GM19397 (cell line): ENCODE results near the gene DERL2.

Experiments
- ATAC-seq: cut with Tn5 transposase; IDR thresholded peaks from one replicate; pipeline ENCODE4 v1.9.1; 2021; ENCODE audit warnings: mild to moderate bottlenecking, moderate library complexity; ENCODE audit not compliant: unreplicated experiment

DERL2 gene

DNA sequence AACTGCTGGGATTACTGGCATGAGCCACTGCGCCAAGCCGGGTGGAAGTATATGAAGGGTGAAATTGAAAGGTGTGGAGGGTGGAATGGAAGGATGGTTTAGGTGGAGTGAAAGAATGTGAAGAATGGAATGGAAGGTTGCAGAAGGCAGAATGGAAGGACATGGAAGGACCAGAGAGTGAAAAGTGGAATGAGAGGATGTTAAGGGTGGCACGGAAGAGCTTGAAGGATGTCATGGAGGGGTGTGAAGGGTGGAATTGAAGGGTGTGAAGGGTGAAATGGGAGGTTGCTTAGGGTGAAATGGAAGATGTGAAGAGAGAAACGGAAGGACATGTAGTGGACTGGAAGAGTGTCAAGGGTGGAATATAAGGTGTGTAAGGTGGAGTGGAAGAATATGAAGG, 16.6 kb upstream of the DERL2 start:
- no peak for ATAC-seq

DNA sequence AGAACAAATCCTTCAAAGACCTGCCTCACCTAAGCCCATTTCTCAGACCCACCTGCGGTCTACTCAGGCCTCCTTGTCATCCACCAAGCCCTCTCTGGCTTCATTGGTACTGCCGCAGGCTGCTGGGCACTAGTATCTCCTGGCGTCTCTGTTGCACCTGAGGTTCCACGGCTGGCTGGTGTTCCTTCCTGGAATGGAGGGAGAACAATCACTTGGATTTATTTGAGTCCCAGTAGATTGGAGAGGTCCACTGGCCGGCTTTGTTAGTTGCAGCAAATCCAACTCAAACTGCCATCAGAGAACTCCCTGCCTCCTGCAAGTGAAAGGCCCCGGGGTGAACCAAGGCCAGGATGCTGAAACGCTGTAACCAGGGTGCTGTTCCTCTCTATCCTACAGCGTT, 15.7 kb upstream of the DERL2 start:
- no peak for ATAC-seq

DNA sequence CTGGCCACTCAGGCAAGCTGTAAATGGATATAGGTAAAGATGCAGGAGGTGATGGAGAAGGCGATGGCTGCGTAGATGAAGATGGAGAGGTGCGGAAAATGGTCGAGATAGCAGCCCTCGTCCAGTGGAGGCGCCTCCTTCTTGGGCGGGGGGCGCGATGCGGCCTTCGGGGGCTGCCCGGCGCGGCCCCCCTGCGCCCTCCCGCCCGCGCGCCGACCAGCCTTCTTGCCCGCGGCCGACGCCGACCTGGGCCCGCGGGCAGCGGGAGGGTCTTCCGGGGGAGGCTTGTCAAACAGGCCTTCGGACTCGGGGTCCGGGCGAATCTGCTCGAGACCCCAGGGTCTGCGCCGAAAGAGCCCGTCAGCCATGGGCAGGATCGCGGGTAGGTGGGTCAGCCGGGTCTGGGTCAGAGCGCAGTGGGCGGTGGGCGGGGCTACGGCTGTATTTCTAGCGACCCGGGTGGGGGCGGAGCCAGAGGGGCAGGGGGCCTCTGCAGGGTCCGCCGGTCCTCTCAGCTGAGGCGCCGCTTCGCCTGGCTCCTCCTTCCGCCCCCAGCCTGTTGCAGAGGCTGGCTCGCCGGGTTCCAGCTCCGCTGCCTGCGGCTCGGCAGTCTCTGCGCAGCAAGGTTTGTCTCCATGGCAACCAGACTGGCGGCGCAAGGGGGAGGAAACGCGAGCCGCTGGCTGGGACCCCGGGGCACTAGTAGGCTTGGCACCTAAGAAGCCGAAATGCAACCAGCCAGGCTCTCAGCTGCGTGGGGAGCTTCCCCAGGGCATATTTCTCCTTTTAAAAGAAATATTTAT, 14.8 kb upstream of the DERL2 start:
- peak; percentile 65 for ATAC-seq

DNA sequence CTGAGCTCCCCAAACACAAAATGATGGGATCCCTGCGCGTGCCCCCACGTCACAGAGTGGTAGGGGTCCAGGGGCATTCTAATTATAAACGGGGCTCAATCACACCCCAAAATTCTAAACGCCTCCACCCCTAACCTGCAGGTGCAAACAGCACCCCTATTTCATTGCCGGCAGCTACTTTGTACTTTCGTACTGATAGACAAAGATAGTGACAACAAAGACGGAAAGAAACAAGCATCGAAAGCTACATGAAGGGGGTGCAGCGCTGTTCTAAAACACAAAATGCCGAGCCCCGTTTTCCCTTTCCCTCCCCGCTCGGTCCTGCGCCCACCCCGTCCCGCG, 14.2 kb upstream of the DERL2 start:
- ATAC-seq: no peak

DNA sequence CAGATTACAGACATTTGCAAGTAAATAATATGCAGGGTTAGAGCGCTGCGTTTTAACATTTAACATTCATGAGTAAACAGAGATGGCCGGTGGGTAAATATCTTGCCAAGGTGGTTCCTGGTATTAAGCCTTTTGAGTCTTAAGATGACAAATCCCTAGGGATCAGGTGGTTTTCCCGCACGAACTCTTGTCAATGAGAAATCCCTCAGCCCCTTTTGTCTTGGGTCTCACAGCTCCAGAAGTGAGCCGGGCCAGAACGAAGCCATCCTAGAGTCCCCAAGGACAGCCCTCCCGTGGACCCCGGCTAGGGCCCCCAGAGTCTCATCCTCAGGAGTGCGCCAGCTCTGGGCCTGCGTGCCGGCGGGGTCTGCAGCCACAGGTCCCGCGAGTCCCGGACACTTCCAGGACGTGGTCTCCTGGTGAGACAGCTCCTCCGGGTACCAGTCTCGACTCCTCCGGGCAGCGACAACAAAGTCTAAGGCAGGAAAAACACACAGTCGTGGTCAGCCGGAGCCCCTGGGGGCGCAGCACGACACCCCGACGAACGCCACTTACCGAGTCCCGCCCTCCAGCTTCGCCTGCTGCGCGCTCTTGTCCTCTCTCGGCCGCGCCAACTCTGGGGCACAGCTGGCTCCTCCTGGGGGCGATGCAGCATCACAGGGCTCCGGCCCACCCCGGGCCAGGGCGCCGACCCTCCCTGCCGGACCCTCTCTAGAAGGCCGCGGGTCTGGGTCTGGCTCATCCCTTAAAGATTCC, 13.7 kb upstream of the DERL2 start:
- ATAC-seq: no peak

DNA sequence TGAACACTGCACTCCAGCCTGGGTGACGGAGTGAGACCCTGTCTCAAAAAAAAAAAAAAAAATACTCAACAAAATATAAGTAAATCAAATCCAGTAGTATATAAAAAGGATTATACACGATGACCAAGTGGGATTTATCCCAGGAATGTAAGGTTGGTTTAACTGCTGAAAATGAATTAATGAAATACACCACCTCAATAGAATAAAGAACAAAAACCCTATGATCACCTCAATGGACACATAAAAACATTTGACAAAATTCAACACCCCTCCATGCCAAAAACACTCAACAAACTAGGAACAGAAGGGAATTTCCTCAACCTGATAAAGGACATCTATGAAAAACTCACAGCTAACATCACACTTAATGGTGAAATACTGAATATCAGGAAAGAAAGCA, 7.0 kb upstream of the DERL2 start:
- no peak for ATAC-seq

DNA sequence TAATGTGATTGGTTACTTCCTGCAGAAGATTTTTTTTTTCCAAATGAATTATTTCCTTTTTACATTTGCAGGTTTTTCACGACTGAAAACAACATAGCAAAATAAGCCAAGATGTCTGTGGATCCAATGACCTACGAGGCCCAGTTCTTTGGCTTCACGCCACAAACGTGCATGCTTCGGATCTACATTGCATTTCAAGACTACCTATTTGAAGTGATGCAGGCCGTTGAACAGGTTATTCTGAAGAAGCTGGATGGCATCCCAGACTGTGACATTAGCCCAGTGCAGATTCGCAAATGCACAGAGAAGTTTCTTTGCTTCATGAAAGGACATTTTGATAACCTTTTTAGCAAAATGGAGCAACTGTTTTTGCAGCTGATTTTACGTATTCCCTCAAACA, 2.8 kb upstream of the DERL2 start:
- ATAC-seq: no peak

DNA sequence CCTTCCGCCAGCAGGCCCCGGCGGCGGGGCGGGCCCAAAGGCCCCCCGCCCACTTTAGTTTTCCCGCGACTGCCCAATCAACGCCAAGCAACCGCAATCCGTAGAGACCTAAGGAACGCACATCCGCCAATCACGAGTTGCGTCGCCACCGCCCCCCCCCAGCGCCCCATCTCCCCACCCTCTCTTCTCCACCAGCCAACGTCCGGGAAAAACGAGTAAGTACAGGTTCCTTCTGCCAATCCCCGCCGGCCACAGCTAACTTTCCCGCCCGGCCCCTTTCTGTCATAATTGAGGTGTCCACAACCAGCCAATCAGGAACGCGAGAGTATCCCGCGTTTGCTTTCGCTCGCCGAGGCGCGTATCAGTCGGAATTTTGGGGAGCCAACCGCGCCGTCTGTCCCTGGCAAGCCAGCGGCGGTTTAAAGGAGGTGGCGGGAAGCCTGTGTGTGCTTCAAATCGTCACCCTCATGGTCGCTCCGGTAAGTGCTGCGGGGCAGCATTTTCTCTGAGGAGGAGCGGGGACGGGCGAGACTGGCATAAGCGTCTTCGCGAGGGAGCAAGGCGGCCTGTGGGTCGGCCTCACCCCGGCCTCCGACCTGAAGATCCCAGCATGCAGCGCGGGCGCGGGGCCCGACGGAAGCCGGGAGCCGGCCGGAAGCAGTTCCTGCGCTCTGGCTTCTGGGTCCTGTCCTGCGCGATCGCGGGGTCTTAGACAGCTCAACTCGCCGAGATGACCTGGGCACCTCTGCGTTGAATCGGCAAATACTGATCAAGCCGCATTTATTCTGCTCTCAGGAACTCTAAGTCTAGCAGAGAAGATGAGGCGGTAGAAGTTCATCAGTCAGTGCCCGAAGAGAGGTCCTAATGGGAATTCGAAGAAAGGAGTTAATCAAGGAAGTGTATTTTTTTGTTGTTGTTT, 487 bp upstream of the DERL2 start, which contains the start of gene MIS12:
Gene MIS12 (plus strand): TSS at position 361 of the 919 bp plus-strand sequence. CDS start 2,297 bp downstream, outside the sequence.
- peak; percentile 74 for ATAC-seq

DNA sequence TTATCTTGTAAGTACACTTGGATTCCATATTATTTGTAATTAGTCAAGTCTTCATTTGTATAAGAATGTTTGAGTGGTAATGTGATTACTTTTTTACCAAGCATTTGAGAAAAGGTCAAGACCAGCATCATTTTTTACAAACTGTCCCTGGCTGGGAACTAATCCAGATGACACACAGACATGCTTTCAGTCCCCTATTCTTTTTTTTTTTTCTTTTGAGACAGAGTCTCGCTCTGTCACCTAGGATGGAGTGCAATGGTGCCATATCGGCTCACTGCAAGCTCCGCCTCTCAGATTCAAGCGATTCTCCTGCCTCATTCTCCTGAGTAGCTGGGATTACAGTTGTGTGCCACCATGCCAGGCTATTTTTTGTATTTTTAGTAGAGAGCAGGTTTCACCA, 4.5 kb downstream of the DERL2 start:
- no peak for ATAC-seq

DNA sequence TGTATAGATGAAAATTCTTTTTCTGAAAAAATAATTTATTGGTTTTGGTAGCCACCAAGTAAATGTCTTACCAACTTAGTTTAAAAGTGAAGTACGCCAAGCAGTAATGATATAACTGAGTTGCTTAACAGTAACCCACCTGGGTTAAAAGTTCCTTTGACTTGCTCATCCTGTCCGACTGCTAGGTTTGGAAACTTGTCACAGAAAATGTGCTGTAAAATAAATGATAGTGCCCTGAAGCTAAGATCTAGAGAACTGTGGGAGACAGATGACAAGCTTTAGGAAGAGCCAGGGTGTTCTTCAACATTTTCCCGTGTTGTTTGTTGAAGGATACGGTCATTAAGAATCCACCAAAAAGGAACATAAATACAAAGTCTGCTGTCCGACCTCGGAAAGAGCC, 5.0 kb downstream of the DERL2 start:
- no peak for ATAC-seq

DNA sequence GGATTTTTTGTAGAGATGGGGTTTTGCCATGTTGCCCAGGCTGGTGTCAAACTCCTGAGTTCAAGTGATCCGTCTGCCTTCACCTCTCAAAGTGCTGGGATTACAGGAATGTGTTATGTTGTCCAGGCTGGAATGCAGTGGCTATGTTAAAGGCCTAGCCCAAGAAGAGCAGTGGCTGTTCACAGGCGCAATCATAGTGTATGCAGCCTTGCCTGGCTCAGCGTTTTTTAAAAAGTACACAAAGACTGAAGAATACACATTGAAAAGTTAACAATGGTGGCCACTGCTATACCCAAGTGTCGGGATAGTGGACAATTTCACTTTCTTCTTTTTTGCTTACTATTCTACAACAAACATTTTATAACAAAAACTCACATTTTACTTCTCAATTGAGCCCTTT, 7.0 kb downstream of the DERL2 start:
- ATAC-seq: no peak

DNA sequence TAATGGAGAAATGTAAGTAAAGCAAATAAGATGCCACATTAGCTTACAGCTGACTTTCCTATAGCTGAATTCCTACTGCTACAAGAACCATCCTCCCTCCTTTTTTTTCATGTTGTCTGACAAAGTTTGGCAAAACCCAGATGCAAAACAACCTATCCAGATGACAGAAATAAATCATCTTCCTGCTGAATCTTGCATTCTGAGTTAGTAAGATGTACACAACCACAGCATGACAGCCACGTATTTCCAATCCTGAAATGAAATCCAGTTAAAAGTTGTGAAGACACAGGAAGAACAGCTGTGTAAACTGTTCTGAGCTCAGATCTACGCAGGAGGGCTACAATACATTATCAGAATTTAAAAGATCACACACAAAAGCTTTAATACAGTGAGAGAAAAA, 12.1 kb downstream of the DERL2 start:
- no peak for ATAC-seq

DNA sequence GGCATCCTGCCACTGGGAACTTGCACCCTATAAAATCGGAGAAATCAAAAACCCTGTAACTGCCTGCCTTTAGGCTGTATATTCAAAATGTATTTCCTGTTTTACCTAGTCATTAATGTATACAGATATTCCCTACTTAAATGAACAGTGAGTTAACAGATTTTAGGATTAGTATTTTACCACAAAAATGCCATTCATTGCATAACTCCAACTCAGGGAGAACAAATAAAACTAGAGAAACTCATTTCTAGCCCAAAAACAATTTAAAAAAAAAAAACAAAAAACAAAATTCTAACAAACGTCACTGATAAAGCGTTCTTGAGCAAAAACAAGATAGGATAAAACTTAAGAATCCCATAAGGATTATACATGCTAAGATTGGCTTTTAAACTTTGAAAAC, 13.5 kb downstream of the DERL2 start:
- no peak for ATAC-seq

DNA sequence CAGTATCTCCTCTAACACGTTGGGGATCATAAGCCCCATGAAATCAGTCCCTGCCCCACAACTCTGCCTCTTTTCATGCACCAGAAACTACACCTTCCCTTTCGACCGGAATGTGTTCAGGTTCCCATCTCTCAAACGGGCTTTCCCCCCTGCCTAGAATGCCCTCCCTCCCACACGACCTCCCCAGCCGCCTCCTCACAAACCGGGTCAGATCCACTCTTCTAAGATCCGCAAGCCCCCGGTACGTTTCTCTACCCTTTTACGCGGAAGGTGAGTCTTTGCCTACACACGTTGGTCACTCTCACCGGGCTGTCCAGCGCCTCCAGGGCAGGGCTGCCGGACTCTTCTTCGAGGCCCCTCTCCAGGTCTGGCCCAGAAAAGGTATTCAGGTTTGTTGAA, 17.9 kb downstream of the DERL2 start:
- ATAC-seq: peak; percentile 7

DNA sequence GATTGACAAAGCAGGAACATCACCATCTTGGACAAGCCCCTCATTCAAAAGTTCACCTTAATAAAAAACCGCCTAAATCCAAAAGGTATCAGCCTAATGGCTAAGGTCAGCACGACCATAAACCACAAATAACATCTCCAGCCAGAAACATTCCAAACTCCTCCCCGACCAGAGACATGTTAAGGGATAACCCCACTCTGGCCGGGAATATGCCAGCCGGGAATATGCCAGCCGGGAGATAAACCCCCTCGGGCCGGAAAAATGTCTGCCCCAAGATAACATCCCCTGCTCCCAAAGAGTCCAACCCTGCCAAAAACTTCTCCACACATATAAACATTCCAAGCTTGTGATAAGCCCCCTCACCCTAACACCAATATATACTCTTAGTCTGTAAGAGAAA, 18.6 kb downstream of the DERL2 start:
- ATAC-seq: no peak

DNA sequence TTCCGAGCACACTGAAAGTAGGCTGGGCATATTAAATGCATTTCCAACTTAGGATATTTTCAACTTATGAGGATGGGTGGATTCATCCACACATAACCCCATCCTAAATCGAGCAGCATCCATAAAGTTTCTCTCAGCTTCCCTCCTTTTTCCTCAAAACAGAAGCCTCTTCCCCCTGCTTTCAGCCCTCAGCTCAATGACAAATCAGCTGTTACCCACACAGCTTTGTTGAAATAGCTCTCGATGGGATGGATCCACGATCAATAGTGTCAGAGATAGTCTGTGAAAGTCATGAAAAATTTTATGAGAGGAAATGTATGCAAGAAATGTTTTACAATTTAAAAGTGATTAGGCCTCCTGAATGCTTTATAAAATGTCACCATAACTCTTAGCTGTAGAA, 19.7 kb downstream of the DERL2 start:
- ATAC-seq: no peak

DNA sequence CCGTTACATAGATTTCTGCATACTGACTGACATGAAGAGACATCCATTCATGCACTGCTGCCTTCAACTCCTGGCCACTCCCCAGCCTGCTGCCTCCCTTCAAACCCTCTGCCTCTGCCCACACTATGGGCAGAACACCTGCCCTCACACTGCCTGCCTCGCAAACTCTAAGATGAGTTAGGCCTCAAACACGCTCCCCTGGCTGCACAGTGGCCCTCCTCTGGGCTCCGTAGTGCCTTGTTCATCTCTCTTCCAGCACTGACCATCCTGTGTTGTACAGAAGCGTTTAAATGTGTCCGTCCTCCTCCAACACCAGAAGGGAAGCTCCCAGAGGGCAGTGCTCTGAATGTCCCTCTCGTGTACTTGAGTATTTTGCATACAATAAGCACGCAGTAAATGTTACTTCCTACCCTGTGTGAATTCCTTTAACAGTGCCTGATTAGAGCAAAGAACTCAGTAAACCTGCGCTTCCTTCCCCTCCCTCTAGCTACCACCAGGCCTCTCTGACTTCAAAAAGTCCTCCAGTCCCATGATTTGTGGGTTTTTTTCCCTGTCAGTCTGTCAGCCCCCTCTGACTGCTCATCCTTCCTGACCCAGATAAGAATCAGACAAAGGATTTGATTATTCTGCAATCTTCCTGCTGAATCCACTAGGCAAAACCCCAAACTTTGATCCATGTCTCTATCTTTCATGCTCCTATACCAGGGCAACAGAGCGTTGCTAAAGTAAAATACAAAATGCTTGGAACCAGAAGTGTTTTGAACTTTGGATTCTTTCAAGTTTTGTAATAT, 21.1 kb downstream of the DERL2 start:
- ATAC-seq: no peak

DNA sequence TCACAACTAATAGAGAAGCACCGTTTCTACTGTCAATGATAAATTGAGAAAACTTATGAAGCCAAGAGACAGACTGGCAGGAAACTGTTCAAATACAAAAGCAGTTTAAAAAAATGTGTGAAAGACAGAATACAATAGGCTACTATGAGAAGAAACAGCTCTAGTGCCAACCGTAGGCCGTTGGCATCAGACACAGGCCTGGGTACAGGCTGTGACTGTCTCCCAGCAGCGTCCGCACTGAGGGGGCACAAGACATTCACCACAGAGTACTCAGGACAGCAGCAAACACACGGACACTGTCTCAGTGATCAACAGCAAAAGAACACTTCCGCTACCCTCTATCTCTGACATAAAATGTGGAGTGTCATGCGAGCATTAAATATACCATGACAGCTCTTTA, 39.2 kb downstream of the DERL2 start:
- ATAC-seq: no peak

DNA sequence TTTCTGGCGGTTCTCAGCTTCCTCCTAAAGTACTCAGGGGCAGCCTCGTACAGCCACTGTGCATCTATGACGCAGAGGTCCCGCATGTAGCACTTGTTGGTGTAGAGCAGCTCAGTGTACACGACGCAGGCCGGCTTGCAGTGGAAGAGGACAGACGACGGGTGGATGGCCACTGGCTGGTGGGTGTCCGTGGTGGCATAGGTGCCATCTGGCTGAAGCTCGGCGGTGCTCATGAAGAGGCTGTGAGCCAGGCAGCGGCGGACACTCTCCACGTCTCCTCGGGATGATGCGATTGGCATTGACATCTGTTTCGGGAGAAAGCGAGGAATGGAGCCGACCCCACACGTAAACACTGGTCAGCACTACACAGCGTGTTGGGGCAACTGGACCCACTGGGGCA, 41.8 kb downstream of the DERL2 start:
- no peak for ATAC-seq

DNA sequence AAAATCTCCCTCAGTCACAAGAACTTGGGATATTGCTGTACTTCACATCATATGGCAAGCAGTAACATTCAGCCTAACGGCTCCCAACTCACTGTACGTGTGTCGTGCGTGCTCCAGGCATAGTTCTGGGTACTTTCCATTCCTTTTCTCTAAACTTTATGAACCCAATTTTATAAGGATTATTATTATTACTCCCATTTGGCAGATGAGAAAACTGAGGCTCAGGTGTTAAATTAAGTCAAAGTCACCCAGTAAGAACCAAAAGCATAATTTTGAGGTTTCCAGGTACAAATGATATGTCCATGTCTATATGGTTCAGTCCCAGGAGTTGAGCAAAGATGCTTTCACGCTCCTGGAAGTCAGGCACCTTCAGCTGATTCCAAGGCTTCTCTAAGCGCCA, 42.2 kb downstream of the DERL2 start:
- no peak for ATAC-seq

DNA sequence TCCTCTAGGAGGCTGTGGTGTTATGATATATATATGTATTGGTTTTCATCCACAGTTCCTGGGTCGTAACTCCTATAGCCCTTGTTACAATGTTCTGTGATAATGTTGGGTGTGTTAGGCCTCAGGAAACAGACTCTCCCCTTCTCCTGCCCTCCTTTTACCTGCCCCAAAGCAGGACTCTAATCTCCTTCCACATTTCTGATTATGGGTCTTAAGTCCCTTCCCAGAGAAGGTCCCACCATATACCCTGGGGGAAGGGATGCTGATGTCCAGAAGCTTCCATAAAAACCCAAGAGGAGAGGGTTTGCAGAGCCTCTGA, 46.6 kb downstream of the DERL2 start:
- no peak for ATAC-seq
